GM12873 (cell line): ENCODE data around the gene THSD4.

Source experiments
- CTCF ChIP-seq: IDR thresholded peaks from 2 replicates; pipeline ENCODE4 v1.5.1; 2012; ENCODE audit warnings: low read depth, mild to moderate bottlenecking, moderate library complexity, low read length, control low read depth; ENCODE audit not compliant: insufficient read depth; ENCODE audit errors: missing control alignments

The THSD4 gene

GRCh38 chr15:71393383-71393782 is 278.1 kb downstream of the THSD4 start:
- TF ChIP-seq CTCF = no peak

- no peak for TF ChIP-seq CTCF
Measured at GRCh38 chr15:71396536-71397125, 281.4 kb downstream of the THSD4 start.

GRCh38 chr15:71397377-71397776 is 282.1 kb downstream of the THSD4 start:
- TF ChIP-seq CTCF = no peak

GRCh38 chr15:71400294-71400693 is 285.0 kb downstream of the THSD4 start:
- no peak for TF ChIP-seq CTCF

GRCh38 chr15:71409541-71409940 is 294.3 kb downstream of the THSD4 start:
- TF ChIP-seq CTCF = no peak

- no peak for TF ChIP-seq CTCF
Measured at GRCh38 chr15:71410347-71410746, 295.1 kb downstream of the THSD4 start.

- TF ChIP-seq CTCF = no peak
Measured at GRCh38 chr15:71411538-71412482, 296.5 kb downstream of the THSD4 start.
